ENCODE measurements around the gene COMMD4.
A peak's percentile ranks its signal among the peaks of the same experiment; 100 is the strongest.
"Not testable (repeated sequence)": the region's sequence is repeated elsewhere in the genome, so short reads cannot be mapped to it uniquely, and the experiment has no call there.

Gene COMMD4

DNA sequence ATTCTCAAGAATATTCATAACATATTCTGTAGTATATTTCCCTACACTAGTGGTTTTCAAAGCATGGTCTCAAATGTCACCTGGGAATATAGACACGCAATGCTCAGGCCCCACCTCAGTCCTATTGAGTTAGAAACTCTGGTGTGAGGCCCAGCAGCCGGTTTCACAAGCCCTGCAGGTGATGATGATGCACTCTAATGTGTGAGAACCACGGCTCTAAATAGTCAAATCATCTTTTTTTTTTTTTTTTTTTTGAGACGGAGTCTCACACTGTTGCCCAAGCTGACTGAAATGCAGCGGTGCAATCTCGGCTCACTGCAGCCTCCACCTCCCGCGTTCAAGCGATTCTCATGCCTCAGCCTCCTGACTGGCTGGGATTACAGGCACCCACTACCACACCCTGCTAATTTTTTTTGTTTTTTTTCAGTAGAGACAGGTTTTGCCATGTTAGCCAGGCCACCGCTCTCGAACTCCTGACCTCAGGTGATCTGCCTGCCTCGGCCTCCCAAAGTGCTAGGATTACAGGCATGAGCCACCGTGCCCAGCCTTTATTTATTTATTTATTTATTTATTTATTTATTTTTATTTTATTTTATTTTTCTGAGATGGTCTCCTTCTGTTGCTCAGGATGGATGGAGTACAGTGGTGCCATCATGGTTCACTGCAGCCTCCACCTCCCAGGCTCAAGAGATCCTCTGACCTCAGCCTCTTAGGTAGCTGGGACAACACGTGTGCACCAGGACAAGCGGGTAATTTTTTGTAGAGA lies 2.0 kb upstream of the COMMD4 start:
- DNase-seq = not testable (repeated sequence)

DNA sequence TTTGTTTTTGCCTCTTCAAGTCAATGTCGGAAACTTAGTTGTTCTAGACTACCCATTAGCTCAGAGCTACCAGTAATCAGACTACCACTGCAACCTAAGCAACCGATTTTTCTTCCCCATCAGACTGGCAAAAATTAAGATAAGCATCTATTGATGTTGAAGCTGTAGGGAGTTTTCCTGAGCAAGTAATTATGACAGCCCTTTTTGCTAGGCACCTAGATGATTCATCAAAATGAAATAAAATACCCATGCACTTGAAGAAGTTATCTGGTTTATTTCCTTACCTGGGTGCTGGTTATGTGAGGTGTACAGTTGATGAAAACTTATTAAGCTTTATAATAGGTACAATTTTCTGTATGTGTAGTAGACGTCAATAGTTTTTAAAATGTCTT lies 554 bp upstream of the COMMD4 start:
- no peak for DNase-seq

- no peak for DNase-seq
Observed at GRCh38 chr15:75338661-75339240, 2.9 kb downstream of the COMMD4 start.

- no peak for DNase-seq
Observed at GRCh38 chr15:75339531-75340240, 3.8 kb downstream of the COMMD4 start.

DNA sequence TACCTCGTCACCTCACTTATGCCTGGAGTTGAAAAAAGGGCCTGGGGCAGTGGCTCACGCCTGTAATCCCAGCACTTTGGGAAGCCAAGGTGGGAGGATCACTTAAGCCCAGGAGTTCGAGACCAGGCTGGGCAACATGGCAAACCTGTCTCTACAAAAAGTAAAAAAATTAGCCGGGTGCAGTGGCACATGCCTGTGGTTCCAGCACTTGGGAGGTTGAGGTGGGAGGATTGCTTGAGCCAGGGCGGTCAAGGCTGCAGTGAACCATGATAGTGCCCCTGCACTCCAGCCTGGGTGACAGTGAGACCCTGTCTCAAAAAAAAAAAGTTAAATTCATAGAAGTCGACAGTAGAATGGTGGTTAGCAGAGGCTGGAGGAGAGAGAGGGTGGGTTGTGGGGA lies 6.4 kb downstream of the COMMD4 start:
- no peak for DNase-seq

GRCh38 chr15:75343953-75344352 lies 8.1 kb downstream of the COMMD4 start:
- DNase-seq = not testable (repeated sequence)

GRCh38 chr15:75346796-75347221 lies 10.9 kb downstream of the COMMD4 start, which contains the start of gene NEIL1:
TSS of gene NEIL1 (plus strand) at chr15:75347039. CDS start at chr15:75348906, 1,867 bp downstream.
- DNase-seq = no peak

DNA sequence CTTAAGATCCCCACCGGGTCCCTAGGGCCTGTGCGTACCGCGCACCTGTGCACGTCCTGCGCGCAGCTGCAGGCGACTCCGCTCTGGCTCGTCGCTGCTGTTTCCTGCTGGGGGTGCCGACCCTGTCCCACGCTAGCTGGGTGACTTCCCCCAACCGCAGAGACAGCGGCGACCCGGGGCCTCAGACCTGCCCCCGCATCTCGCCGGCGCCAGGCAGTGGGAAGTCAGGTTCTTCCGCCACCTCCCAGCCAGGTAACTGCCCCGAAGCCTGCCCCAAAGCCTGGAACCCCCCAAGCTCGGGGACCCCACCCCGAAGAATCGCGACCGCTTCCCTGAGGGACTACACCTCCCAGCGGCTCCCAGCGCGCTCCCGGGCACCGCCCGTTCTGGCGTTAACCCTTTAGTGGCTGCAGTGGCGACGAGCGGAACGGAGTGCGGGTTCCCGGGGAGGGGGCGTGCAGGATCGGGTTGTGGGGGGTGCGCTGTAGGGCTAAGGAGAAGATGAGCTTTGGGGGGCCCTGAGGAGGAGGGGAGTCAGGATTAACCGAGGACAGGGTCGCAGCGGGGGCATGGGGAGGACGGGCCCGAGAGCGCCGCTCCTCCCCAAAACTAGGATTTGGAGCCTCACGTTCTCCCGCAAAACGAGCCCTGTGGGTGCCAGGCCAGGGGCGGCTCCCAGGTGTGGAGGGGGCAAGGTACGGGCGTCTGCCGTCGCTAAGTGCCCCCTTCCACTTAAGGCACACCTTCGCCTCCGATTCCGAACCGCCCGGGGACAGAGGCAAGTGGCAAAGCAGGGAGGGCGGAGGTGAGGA lies 11.6 kb downstream of the COMMD4 start:
- peak; percentile 75 for DNase-seq

DNA sequence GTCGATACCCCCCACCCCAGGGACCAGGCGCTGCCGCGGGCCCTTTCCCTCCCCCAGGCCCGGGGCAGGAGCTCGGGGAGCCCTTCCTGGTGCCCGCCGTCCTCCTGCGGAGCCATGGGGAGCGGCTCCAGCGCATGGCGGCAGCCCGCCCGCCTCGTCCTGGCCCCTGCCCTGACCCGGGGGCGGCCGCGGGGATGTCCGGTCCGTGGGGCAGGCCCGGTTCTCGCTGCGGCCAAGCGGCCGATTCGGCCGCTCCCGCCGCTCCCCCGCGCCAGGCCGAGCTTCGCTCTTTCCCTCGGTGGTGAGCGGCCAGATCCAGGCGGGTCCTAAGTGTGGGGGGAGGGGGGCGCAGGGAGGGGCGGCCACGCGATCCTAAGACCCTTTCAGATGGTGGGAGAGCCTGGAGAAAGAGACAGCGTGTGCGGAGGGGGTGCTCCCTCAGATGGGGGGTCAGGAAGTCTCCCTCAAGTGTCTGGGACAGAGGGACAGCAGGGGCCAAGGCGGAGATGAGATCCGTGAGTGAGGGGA lies 12.2 kb downstream of the COMMD4 start:
- no peak for DNase-seq

DNA sequence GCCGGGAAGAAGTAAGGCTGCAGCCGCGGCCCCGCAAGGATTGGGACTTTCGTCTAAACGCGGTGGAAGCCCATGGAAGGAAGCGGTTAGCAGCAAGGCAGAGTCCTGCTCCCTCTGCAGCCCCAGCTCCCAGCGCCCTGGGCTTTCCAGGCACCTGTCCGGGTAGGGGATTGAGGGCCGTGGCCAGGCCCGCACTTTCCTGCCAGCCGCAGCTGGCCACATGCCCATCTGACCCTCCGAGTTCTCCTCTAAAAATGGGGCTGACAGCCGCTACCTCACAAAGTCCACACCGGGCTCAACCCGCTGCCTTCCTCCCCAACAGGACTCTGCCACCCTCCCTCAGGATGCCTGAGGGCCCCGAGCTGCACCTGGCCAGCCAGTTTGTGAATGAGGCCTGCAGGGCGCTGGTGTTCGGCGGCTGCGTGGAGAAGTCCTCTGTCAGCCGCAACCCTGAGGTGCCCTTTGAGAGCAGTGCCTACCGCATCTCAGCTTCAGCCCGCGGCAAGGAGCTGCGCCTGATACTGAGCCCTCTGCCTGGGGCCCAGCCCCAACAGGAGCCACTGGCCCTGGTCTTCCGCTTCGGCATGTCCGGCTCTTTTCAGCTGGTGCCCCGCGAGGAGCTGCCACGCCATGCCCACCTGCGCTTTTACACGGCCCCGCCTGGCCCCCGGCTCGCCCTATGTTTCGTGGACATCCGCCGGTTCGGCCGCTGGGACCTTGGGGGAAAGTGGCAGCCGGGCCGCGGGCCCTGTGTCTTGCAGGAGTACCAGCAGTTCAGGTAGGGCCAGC lies 12.9 kb downstream of the COMMD4 start:
- no peak for DNase-seq

DNA sequence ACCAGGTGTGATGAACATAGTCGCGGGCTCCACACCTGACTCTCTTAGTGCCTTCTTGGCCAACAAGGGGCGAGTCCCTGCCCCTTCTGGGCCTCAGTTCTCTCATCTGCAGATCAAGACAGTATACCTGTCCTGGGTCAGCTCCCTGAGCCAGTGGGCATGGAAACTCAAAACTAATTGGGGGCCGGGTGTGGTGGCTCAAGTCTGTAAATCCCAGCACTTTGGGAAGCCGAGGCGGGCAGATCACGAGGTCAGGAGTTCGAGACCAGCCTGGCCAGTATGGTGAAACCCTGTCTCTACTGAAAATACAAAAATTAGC lies 13.4 kb downstream of the COMMD4 start:
- not testable (repeated sequence) for DNase-seq

DNA sequence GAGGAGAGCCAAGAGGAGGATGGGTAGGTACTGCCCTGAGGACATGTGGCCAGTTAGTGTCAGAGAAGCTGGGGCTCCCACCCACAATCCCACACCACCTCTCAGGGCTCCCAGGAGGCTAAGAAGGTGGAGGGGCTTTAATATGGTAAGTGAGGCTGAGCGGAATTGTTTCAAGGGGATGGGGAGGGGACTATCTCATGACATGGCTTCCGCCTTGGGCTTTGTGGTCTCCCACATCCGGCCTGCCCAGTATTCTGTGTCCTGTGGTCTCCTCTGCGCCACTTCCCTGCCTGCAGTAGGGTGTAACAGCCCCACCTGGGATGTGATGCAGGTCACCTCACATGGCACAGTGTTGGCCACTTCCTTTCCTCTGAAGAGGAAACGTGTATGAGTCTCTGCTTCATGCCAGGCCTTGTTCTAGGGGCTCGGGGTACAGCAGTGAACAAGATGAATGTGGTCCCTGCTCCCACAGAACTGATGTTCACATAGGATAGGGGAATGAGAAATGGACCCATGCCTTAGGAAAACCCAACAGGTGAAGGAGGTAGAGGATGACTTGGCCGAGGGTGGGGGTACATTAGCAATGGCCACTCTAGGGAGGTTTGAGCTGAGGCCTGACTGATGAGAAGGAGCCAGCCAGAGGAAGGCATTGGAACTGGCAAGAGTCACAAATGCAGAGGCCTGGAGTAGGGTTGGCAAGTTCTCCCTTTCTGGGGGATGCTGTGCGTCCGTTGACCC lies 14.2 kb downstream of the COMMD4 start:
- no peak for DNase-seq

DNA sequence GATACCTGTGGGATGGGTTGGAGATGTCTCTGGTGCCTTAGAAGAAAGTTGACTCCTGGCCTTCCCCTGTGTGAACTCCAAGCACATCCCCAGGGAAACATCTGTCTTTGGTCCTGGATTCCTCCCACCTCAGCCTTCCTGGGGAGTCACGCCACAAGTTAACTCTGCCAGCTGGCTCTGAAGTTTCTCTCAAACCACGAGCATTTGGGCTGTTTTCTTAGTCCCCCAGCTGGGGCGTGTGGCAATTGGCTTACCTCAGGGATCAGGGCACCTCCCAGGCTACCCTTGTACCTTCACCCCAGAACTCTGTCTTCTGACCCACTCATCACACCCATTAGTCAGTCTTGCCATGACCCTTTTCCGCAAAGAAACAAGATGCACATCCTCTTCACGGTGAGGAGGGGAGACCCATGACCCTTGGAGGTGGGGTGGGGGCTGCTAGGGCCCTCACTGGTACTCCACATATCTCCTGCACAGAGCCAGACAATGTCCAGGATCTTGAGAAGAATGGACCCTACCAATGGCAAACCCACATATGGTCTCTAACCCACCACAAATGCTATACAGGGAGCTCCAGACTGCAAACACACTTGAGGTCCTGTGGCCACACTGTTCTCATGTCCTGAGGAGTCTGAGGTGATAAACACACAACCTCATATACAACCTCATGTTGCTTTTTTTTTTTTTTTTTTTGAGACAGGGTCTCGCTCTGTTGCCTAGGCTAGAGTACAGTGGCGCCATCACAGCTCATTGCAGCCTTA lies 14.9 kb downstream of the COMMD4 start:
- DNase-seq = no peak

DNA sequence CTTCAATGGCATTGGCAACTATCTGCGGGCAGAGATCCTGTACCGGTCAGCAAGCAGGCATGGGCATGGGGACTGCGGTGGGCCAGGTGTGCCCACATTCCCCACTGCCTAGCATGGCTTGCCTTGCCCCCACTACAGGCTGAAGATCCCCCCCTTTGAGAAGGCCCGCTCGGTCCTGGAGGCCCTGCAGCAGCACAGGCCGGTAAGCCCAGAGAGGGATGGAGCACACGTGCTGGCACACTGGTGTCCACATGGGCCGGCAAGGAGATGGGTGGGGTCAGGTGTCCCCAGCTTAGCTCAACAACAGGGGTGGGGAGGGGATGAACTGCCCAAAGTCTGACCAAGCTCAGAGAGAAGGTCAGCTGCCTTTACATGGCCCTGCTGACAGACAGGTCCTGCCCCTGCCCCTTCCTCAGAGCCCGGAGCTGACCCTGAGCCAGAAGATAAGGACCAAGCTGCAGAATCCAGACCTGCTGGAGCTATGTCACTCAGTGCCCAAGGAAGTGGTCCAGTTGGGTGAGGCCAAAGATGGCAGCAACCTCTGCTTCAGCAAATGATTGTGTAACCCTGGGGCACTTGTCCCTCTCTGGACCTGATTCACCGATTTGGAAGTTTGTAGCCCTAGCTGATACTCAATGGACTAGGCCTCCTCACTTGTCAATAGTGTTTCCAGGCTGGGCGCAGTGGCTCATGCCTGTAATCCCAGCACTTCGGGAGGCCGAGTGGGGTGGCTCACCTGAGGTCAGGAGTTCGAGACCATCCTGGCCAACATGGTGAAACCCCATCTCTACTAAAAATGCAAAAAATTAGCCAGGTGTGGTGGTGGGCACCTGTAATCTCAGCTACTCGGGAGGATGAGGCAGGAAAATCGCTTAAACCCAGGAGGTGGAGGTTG lies 16.6 kb downstream of the COMMD4 start:
- DNase-seq = no peak

DNA sequence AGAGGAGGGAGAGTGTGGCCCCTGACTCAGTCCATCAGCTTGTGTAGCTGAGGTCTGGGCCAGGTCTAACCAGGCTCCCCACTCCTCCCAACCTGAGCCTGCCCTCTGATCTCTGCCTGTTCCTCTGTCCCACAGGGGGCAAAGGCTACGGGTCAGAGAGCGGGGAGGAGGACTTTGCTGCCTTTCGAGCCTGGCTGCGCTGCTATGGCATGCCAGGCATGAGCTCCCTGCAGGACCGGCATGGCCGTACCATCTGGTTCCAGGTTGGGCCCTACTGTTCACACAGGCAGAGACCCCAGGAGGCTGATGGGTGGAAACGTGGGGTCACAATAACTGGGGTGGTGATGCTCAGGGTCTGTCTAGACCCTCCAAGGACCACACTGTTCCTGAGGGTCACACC lies 17.7 kb downstream of the COMMD4 start:
- DNase-seq = no peak

DNA sequence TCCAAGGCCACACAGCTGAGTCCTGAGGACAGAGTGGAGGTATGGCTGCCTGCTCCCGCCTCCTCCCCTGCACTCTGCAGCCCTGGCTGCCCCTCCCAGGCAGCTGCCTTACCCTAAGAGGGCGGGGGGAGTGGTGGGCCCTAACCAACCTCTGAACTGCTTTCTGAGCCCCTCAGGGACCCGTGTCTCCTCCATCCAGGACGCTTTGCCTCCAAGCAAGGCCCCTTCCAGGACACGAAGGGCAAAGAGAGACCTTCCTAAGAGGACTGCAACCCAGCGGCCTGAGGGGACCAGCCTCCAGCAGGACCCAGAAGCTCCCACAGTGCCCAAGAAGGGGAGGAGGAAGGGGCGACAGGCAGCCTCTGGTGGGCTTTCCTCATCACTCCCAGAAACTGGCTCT lies 18.6 kb downstream of the COMMD4 start:
- DNase-seq = no peak

DNA sequence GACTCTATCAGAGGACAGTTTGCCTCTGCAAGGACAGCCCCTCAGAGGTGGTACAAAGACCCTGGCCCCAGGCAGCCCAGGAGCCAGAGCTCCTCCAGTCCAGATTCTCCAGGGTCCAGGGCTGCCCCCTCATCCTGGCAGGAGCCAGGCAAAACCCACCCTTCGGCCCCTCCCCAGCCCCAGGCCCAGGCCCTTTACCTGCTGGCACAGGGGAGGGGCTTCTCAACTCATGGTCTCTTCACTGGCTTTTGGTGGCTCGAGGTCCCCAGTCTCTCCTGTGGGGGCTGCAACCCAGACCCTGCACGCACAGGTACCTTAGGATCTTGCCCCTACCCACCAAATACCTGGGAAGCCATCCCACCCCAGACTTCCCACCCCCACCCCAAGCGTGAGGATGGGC lies 19.5 kb downstream of the COMMD4 start:
- no peak for DNase-seq

- DNase-seq = no peak
Observed at GRCh38 chr15:75356006-75356405, 20.1 kb downstream of the COMMD4 start.

GRCh38 chr15:75356517-75356916 lies 20.7 kb downstream of the COMMD4 start:
- no peak for DNase-seq

All from right forelimb (tissue), 1 donor.